Measurements from ENCODE around the gene MATCAP1. TPM values are rescaled to one million over a fixed set of nuclear protein-coding genes. Genes with fewer than 3 reads are reported as not detected.

The MATCAP1 gene
- total RNA-seq, 1 experiment from 2014 or later = 33.9 TPM

- Histone ChIP-seq H3K36me3 (ENCODE audit: insufficient read depth, low read length, poor library complexity, severe bottlenecking) (peaks cover 9% of the 10 kb centered on the region), H3K27me3 (replicated peaks; ENCODE audit: insufficient read depth, low read depth, low read length, poor library complexity) (no peaks in the 10 kb centered on the region), H3K27ac (ENCODE audit: low read depth, low read length, poor library complexity, severe bottlenecking) (no peak overlapping the region), H3K4me3 (ENCODE audit: low read depth, low read length, poor library complexity, severe bottlenecking) (no peak overlapping the region), H3K9me3 (ENCODE audit: low read depth, low read length, poor library complexity, severe bottlenecking) (no peaks in the 10 kb centered on the region), H3K4me1 (ENCODE audit: insufficient read depth, low read length, poor library complexity, severe bottlenecking) (peaks cover 17% of the 10 kb centered on the region)
- ChIA-PET POLR2A (ENCODE audit: low non-redundant PET) (no interaction called here), CTCF (no interaction called here)
- DNase-seq (ENCODE audit: low spot score) = no peak
- no TSS peak for BruUV-seq (replicated peaks)
- intact Hi-C loops (cut with micrococcal nuclease; ENCODE audit: unreplicated experiment) = no loop called here
- TF ChIP-seq EZH2 (IDR thresholded peaks at IDR 0.05; ENCODE audit: borderline replicate concordance, low read depth, low read length, poor library complexity, severe bottlenecking) (no peak), CTCF (conservative IDR thresholded peaks at IDR 0.05; ENCODE audit: low read depth, low read length) (no peak)
Measured at GRCh38 chr16:67223992-67224391, 40.2 kb upstream of the MATCAP1 start.

GRCh38 chr16:67216612-67217490 is 33.1 kb upstream of the MATCAP1 start:
- Histone ChIP-seq H3K4me1 (ENCODE audit: insufficient read depth, low read length, poor library complexity, severe bottlenecking) (no peaks in the 10 kb centered on the region), H3K36me3 (ENCODE audit: insufficient read depth, low read length, poor library complexity, severe bottlenecking) (no peaks in the 10 kb centered on the region), H3K9me3 (ENCODE audit: low read depth, low read length, poor library complexity, severe bottlenecking) (no peaks in the 10 kb centered on the region), H3K27ac (ENCODE audit: low read depth, low read length, poor library complexity, severe bottlenecking) (no peak overlapping the region), H3K4me3 (ENCODE audit: low read depth, low read length, poor library complexity, severe bottlenecking) (no peak overlapping the region), H3K27me3 (replicated peaks; ENCODE audit: insufficient read depth, low read depth, low read length, poor library complexity) (no peaks in the 10 kb centered on the region)
- ChIA-PET POLR2A (ENCODE audit: low non-redundant PET) (no interaction called here), CTCF (no interaction called here)
- DNase-seq (ENCODE audit: low spot score) = no peak
- no peak for TF ChIP-seq CTCF (conservative IDR thresholded peaks at IDR 0.05; ENCODE audit: low read depth, low read length)
- no peak for TF ChIP-seq EZH2 (IDR thresholded peaks at IDR 0.05; ENCODE audit: borderline replicate concordance, low read depth, low read length, poor library complexity, severe bottlenecking)
- BruUV-seq (replicated peaks) = no TSS peak
- intact Hi-C loops (cut with micrococcal nuclease; ENCODE audit: unreplicated experiment) = no loop called here

- TF ChIP-seq CTCF (conservative IDR thresholded peaks at IDR 0.05; ENCODE audit: low read depth, low read length) = no peak
- no peak for TF ChIP-seq EZH2 (IDR thresholded peaks at IDR 0.05; ENCODE audit: borderline replicate concordance, low read depth, low read length, poor library complexity, severe bottlenecking)
- Histone ChIP-seq H3K9me3 (ENCODE audit: low read depth, low read length, poor library complexity, severe bottlenecking) (no peaks in the 10 kb centered on the region), H3K4me3 (ENCODE audit: low read depth, low read length, poor library complexity, severe bottlenecking) (no peak overlapping the region), H3K27me3 (replicated peaks; ENCODE audit: insufficient read depth, low read depth, low read length, poor library complexity) (no peaks in the 10 kb centered on the region), H3K36me3 (ENCODE audit: insufficient read depth, low read length, poor library complexity, severe bottlenecking) (no peaks in the 10 kb centered on the region), H3K27ac (ENCODE audit: low read depth, low read length, poor library complexity, severe bottlenecking) (no peak overlapping the region), H3K4me1 (ENCODE audit: insufficient read depth, low read length, poor library complexity, severe bottlenecking) (no peaks in the 10 kb centered on the region)
- intact Hi-C loops (cut with micrococcal nuclease; ENCODE audit: unreplicated experiment) = no loop called here
- no TSS peak for BruUV-seq (replicated peaks)
- no peak for DNase-seq (ENCODE audit: low spot score)
- POLR2A ChIA-PET (ENCODE audit: low non-redundant PET) = no interaction called here
- CTCF ChIA-PET = interaction anchor here (0.6 kb wide), 1 partner anchor 285 kb away, joined by 4 read pairs; no protein-coding TSS in a partner anchor
Measured at GRCh38 chr16:67215706-67216105, 31.9 kb upstream of the MATCAP1 start.
